ENCODE measurements around the gene YARS2.
"Not testable (repeated sequence)": the region's sequence is repeated elsewhere in the genome, so short reads cannot be mapped to it uniquely, and the experiment has no call there.

Gene YARS2

GRCh38 chr12:32742133-32742532, 13.6 kb downstream of the YARS2 start:
- no peak for DNase-seq

GRCh38 chr12:32739279-32739678, 16.4 kb downstream of the YARS2 start:
- no peak for DNase-seq

GRCh38 chr12:32737715-32738114, 18.0 kb downstream of the YARS2 start:
- no peak for DNase-seq

- DNase-seq: no peak
Observed at GRCh38 chr12:32736445-32736844, 19.3 kb downstream of the YARS2 start.

GRCh38 chr12:32734952-32735351, 20.7 kb downstream of the YARS2 start:
- no peak for DNase-seq

GRCh38 chr12:32727237-32727636, 28.5 kb downstream of the YARS2 start:
- no peak for DNase-seq

GRCh38 chr12:32726286-32726685, 29.4 kb downstream of the YARS2 start:
- no peak for DNase-seq

GRCh38 chr12:32725308-32725707, 30.4 kb downstream of the YARS2 start:
- not testable (repeated sequence) for DNase-seq

- no peak for DNase-seq
Observed at GRCh38 chr12:32718926-32719325, 36.8 kb downstream of the YARS2 start.

- DNase-seq: no peak
Observed at GRCh38 chr12:32714772-32715171, 40.9 kb downstream of the YARS2 start.

- no peak for DNase-seq
Observed at GRCh38 chr12:32708926-32709325, 46.8 kb downstream of the YARS2 start.

GRCh38 chr12:32706335-32707024, 49.2 kb downstream of the YARS2 start:
- DNase-seq: no peak

- DNase-seq: no peak
Observed at GRCh38 chr12:32705783-32706182, 49.9 kb downstream of the YARS2 start.

- no peak for DNase-seq
Observed at GRCh38 chr12:32702946-32703345, 52.8 kb downstream of the YARS2 start.

- no peak for DNase-seq
Observed at GRCh38 chr12:32702473-32702872, 53.2 kb downstream of the YARS2 start.

- DNase-seq: not testable (repeated sequence)
Observed at GRCh38 chr12:32699437-32699836, 56.3 kb downstream of the YARS2 start.

GRCh38 chr12:32698285-32698684, 57.4 kb downstream of the YARS2 start:
- peak; percentile 5 for DNase-seq

- DNase-seq: no peak
Observed at GRCh38 chr12:32697445-32697844, 58.3 kb downstream of the YARS2 start.
